HEK293 (cell line): ENCODE measurements around the gene PREX1.

Source experiments
- CTCF ChIA-PET: fragments of 350-600 bp; formaldehyde crosslinking; extraction: SDS; loops from one replicate; lab custom pipeline; 2021; ENCODE audit warnings: antibody characterized with exemption; lab: Yijun Ruan, JAX
- POLR2A ChIA-PET: fragments of 300-600 bp; formaldehyde crosslinking; extraction: SDS; loops from one replicate; lab custom pipeline; 2020; ENCODE audit warnings: antibody characterized with exemption, inconsistent platforms; lab: Yijun Ruan, JAX
- H3K27ac ChIP-seq: fragments of 200-500 bp; sonication (Bioruptor generic); 2 replicates; pipeline ENCODE4 v1.5.1; 2014; ENCODE audit warnings: low read depth, low read length, control low read depth, inconsistent platforms; ENCODE audit errors: extremely low read depth
- H3K36me3 ChIP-seq, 2 experiments: fragments of 200-500 bp in 1 of 2; sonication (Bioruptor generic) in 1 of 2; 1 replicate in 1 of 2; 2 replicates in 1 of 2; pipeline ENCODE4 v1.5.1; 2014 to 2017; ENCODE audit warnings: inconsistent platforms in 2 of 2, low read length in 2 of 2; ENCODE audit not compliant: control insufficient read depth in 2 of 2, insufficient read depth in 1 of 2
- H3K4me1 ChIP-seq: fragments of 200-500 bp; sonication (Bioruptor generic); 2 replicates; pipeline ENCODE4 v1.5.1; 2014; ENCODE audit warnings: mild to moderate bottlenecking, low read length, inconsistent platforms; ENCODE audit not compliant: control insufficient read depth, insufficient read depth
- H3K4me3 ChIP-seq: 2 replicates; pipeline ENCODE4 v1.5.1; 2011; ENCODE audit warnings: low read depth, mild to moderate bottlenecking, control low read depth, low read length, moderate library complexity
- H3K9me3 ChIP-seq: fragments of 200-500 bp; sonication (Bioruptor generic); 2 replicates; pipeline ENCODE4 v1.5.1; 2014; ENCODE audit warnings: low read depth, low read length, inconsistent platforms; ENCODE audit not compliant: control insufficient read depth, insufficient read depth
- BCL6B ChIP-seq: fragments of 450-650 bp; formaldehyde crosslinking; IDR thresholded peaks from 2 replicates; pipeline ENCODE4 v1.5.1; 2017; ENCODE audit warnings: missing biosample characterization, missing genetic modification characterization
- OVOL3 ChIP-seq: fragments of 450-650 bp; formaldehyde crosslinking; IDR thresholded peaks from 2 replicates; pipeline ENCODE4 v1.5.1; 2016; ENCODE audit warnings: missing biosample characterization, missing genetic modification characterization
- SETDB1 ChIP-seq: IDR thresholded peaks from one replicate; pipeline ENCODE4 v1.6.1; 2017; ENCODE audit warnings: mild to moderate bottlenecking, low read length, moderate library complexity, mixed read lengths; ENCODE audit not compliant: insufficient read length
- ZFP3 ChIP-seq: fragments of 450-650 bp; formaldehyde crosslinking; IDR thresholded peaks from 2 replicates; pipeline ENCODE4 v1.5.1; 2016; ENCODE audit warnings: low read depth, missing biosample characterization, missing genetic modification characterization
- ZFP41 ChIP-seq: fragments of 450-650 bp; formaldehyde crosslinking; IDR thresholded peaks from 2 replicates; pipeline ENCODE4 v1.5.1; 2016; ENCODE audit warnings: missing biosample characterization, missing genetic modification characterization, borderline replicate concordance
- ZNF2 ChIP-seq: fragments of 450-650 bp; formaldehyde crosslinking; IDR thresholded peaks from 2 replicates; pipeline ENCODE4 v1.5.1; 2016; ENCODE audit warnings: missing biosample characterization, missing genetic modification characterization
- ZNF223 ChIP-seq: fragments of 450-650 bp; formaldehyde crosslinking; IDR thresholded peaks from 2 replicates; pipeline ENCODE4 v1.5.1; 2016; ENCODE audit warnings: missing biosample characterization, missing genetic modification characterization
- ZNF280D ChIP-seq: fragments of 450-650 bp; formaldehyde crosslinking; IDR thresholded peaks from 2 replicates; pipeline ENCODE4 v1.5.1; 2016; ENCODE audit warnings: missing biosample characterization, missing genetic modification characterization
- ZNF324 ChIP-seq: fragments of 450-650 bp; formaldehyde crosslinking; IDR thresholded peaks from 2 replicates; pipeline ENCODE4 v1.5.1; 2016; ENCODE audit warnings: missing biosample characterization, missing genetic modification characterization
- ZNF354C ChIP-seq: fragments of 450-650 bp; formaldehyde crosslinking; IDR thresholded peaks from 2 replicates; pipeline ENCODE4 v1.5.1; 2016; ENCODE audit warnings: missing biosample characterization, missing genetic modification characterization, low read depth, borderline replicate concordance
- ZNF555 ChIP-seq: fragments of 450-650 bp; formaldehyde crosslinking; conservative IDR thresholded peaks from 2 replicates; pipeline ENCODE4 v1.5.1; 2017; ENCODE audit warnings: missing biosample characterization, mild to moderate bottlenecking, missing genetic modification characterization, inconsistent platforms
- ZNF623 ChIP-seq: fragments of 450-650 bp; formaldehyde crosslinking; IDR thresholded peaks from 2 replicates; pipeline ENCODE4 v1.5.1; 2016; ENCODE audit warnings: missing biosample characterization, missing genetic modification characterization
- ZNF704 ChIP-seq: fragments of 450-650 bp; formaldehyde crosslinking; IDR thresholded peaks from 2 replicates; pipeline ENCODE4 v1.5.1; 2016; ENCODE audit warnings: missing biosample characterization, missing genetic modification characterization
- ZNF747 ChIP-seq: fragments of 450-650 bp; formaldehyde crosslinking; IDR thresholded peaks from 2 replicates; pipeline ENCODE4 v1.5.1; 2016; ENCODE audit warnings: missing biosample characterization, missing genetic modification characterization

The PREX1 gene

GRCh38 chr20:48597521-48598302, 230.1 kb downstream of the PREX1 start:
- TF ChIP-seq OVOL3 (tag by site-specific recombination) (no peak), BCL6B (no peak), ZNF623 (tag by site-specific recombination) (peak; percentile 74), ZNF747 (no peak), ZNF354C (no peak), ZFP41 (no peak), ZFP3 (tag by site-specific recombination) (no peak), ZNF324 (tag by site-specific recombination) (no peak)
- no peak overlapping the region for H3K27ac ChIP-seq

GRCh38 chr20:48596334-48596898, 231.4 kb downstream of the PREX1 start:
- ChIA-PET CTCF (interaction anchor here (0.7 to 2.1 kb wide), 2 partner anchors 24 to 57 kb away, joined by 3 to 7 read pairs; no protein-coding TSS in a partner anchor), POLR2A (no interaction called here)
- Histone ChIP-seq H3K4me1 (no peaks in the 10 kb centered on the region), H3K27ac (no peak overlapping the region), H3K36me3 (no peaks in the 10 kb centered on the region), H3K9me3 (no peaks in the 10 kb centered on the region), H3K4me3 (no peak overlapping the region)
- TF ChIP-seq ZNF280D (tag by site-specific recombination) (0 out of 2 replicates have a peak, but pooled peaks have one; percentile 50), ZFP41 (no peak), ZNF704 (tag by site-specific recombination) (no peak), ZNF223 (tag by site-specific recombination) (no peak), ZNF555 (tag by site-specific recombination) (no peak), SETDB1 (peak; percentile 68), ZNF2 (no peak)

More at GRCh38 chr20:48597521-48598302, 230.1 kb downstream of the PREX1 start:
- Histone ChIP-seq H3K4me1 (no peaks in the 10 kb centered on the region), H3K4me3 (no peak overlapping the region), H3K36me3 (no peaks in the 10 kb centered on the region), H3K9me3 (no peaks in the 10 kb centered on the region)
- ChIA-PET POLR2A (no interaction called here), CTCF (interaction anchor here (2.1 kb wide), 1 partner anchor 23 kb away, joined by 7 read pairs; no protein-coding TSS in a partner anchor)
